SH-SY5Y (cell line): ENCODE data around the gene L2HGDH.

Experiments used
- GATA2 ChIP-seq: IDR thresholded peaks from 2 replicates; pipeline ENCODE4 v1.6.1; 2011; ENCODE audit warnings: mild to moderate bottlenecking, low read depth, low read length
- GATA3 ChIP-seq: IDR thresholded peaks from 2 replicates; pipeline ENCODE4 v1.6.1; 2011; ENCODE audit warnings: low read depth, mild to moderate bottlenecking, low read length, moderate library complexity

DNA sequence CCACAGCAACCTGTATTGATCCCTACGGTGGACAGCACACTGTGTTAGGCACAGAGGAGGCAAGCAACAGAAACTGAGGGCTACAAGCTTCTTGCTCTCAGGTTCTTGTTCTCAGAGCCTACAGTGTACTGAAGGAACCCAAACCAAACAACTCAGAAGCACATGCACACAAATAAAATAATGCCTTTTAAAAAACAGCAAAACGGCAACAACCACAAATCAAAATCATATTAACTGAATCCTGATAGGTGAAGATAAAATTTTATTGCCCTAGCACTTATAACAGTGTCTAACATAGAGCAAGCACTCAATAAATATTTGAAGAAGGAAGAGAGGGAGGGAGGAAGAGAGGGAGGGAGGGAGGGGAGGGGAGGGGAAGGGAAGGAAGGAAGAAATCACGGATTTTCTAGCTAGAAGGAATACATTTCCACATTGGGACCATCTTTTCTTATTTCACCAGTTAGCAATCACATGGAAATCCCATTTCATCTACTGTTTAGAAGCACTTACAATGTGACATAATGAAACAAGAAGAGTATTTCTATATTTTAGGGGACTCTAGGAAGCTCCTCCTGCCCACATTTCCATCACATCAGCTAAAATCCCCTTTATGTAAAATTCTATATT, 27.3 kb upstream of the L2HGDH start:
- TF ChIP-seq GATA2 = no peak
- TF ChIP-seq GATA3 = no peak
